Breast epithelium (tissue), 3 donors: ENCODE measurements around the gene TEX52.

ENCODE experiments used
- CTCF ChIP-seq, 3 donors: fragments of 450-650 bp; IDR thresholded peaks; one replicate each; pipeline ENCODE4 v1.5.1; 2016 to 2017; ENCODE audit warnings: antibody characterized with exemption in 3 of 3, mild to moderate bottlenecking in 3 of 3, moderate library complexity in 3 of 3
- POLR2AphosphoS5 ChIP-seq, 3 donors: sonication (generic); formaldehyde crosslinking; IDR thresholded peaks; one replicate each; pipeline ENCODE4 v1.6.1; 2017; ENCODE audit warnings: antibody characterized with exemption in 3 of 3

DNA sequence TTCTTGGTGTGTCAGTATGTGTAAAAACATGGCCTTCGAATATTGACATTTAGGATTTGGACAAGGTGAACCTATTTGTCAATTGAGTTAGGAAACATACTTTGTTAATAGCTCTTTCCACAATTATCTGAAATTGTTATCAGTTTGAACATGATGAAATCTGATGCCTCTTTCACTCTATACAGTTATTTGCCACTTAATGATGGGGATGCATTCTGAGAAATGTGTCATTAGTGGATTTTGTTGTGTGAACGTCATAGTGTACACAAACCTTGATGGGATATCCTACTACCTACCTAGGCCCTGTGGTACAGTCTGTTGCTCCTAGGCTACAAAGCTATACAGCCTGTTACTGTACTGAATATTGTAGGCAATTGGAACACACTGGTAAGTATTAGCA is 38.7 kb upstream of the TEX52 start:
- TF ChIP-seq CTCF (IDR thresholded peaks at IDR 0.05) (no peak), POLR2AphosphoS5 (IDR thresholded peaks at IDR 0.05) (no peak)
